Suprapubic skin (tissue), 4 donors: ENCODE data around the gene GNGT1. TPM values are rescaled to one million over a fixed set of nuclear protein-coding genes. Genes with fewer than 3 reads are reported as not detected.

Experiments
- DNase-seq, 2 donors: peaks; one replicate each; pipeline ENCODE4 v3.0.0-alpha.2; 2019; ENCODE audit warnings: low spot score in 2 of 2
- H3K27ac ChIP-seq: fragments of 200-600 bp; sonication (generic); one replicate; pipeline ENCODE4 v1.5.1; 2019
- H3K27me3 ChIP-seq: fragments of 200-600 bp; sonication (generic); one replicate; pipeline ENCODE4 v1.5.1; 2019
- H3K36me3 ChIP-seq: fragments of 200-600 bp; sonication (generic); one replicate; pipeline ENCODE4 v1.5.1; 2019
- H3K4me1 ChIP-seq: fragments of 200-600 bp; sonication (generic); one replicate; pipeline ENCODE4 v1.5.1; 2019
- H3K4me3 ChIP-seq: fragments of 200-600 bp; sonication (generic); one replicate; pipeline ENCODE4 v1.5.1; 2019; ENCODE audit warnings: mild to moderate bottlenecking
- H3K9me3 ChIP-seq: fragments of 200-600 bp; sonication (generic); one replicate; pipeline ENCODE4 v1.5.1; 2019
- CTCF ChIP-seq, 2 donors: fragments of 200-600 bp in 1 of 2; fragments of 450-650 bp in 1 of 2; sonication (generic) in 1 of 2; IDR thresholded peaks; one replicate each; pipeline ENCODE4 v1.5.1; 2016 to 2019; ENCODE audit warnings: antibody characterized with exemption in 2 of 2, mild to moderate bottlenecking in 1 of 2, moderate library complexity in 1 of 2
- EP300 ChIP-seq: sonication (generic); formaldehyde crosslinking; IDR thresholded peaks from one replicate; pipeline ENCODE4 v1.6.1; 2017; ENCODE audit warnings: antibody characterized with exemption
- POLR2A ChIP-seq, 2 donors: fragments of 450-650 bp; IDR thresholded peaks; one replicate each; pipeline ENCODE4 v1.6.1; 2017; ENCODE audit warnings: antibody characterized with exemption in 2 of 2, mild to moderate bottlenecking in 2 of 2, moderate library complexity in 2 of 2
- POLR2AphosphoS5 ChIP-seq, 3 donors: sonication (generic); formaldehyde crosslinking; IDR thresholded peaks; one replicate each; pipeline ENCODE4 v1.6.1; 2017; ENCODE audit warnings: antibody characterized with exemption in 3 of 3
- WGBS: methylation state at CpG from one replicate; pipeline ENCODE4 v1.1.5; 2018; 5-methylcytosine and 5-hydroxymethylcytosine counted together
- total RNA-seq, 4 donors: library from RNA; depleted of rRNA; stranded (reverse); fragments of >200 nt; gene quantifications; one replicate each; pipeline ENCODE4 v1.1.0, GENCODE V29; 2016

The GNGT1 gene
- not detected for total RNA-seq

GRCh38 chr7:93906267-93906666 lies at the start of gene GNGT1:
GNGT1 (plus strand) TSS chr7:93906567; CDS start chr7:93906747, 180 bp downstream.
- 81% methylated on average over 3 of the region's 3 CpGs for WGBS
- no peak for DNase-seq
- H3K27me3 ChIP-seq = no peaks in the 10 kb centered on the region

GRCh38 chr7:93858857-93859256 lies 47.5 kb upstream of the GNGT1 start:
- 91% methylated on average over 2 of the region's 2 CpGs for WGBS
- no peaks in the 10 kb centered on the region for H3K27me3 ChIP-seq
- no peaks in the 10 kb centered on the region for H3K36me3 ChIP-seq
- no peak for TF ChIP-seq POLR2A (IDR thresholded peaks at IDR 0.05)
- no peak for TF ChIP-seq POLR2AphosphoS5 (IDR thresholded peaks at IDR 0.05)
- no peak for TF ChIP-seq CTCF (IDR thresholded peaks at IDR 0.05)
- no peak for DNase-seq
- H3K9me3 ChIP-seq = no peaks in the 10 kb centered on the region
- H3K27ac ChIP-seq = no peak overlapping the region
- H3K4me1 ChIP-seq = no peaks in the 10 kb centered on the region
- no peak overlapping the region for H3K4me3 ChIP-seq

More at GRCh38 chr7:93906267-93906666, at the start of gene GNGT1:
- Histone ChIP-seq H3K4me3 (no peak within 1 kb of the TSS), H3K36me3 (no peaks in the 10 kb centered on the region), H3K4me1 (peaks cover 11% of the 10 kb centered on the region), H3K9me3 (no peaks in the 10 kb centered on the region), H3K27ac (no peak within 1 kb of the TSS)
- no peak for TF ChIP-seq EP300
- TF ChIP-seq POLR2A (IDR thresholded peaks at IDR 0.05) = no peak
- TF ChIP-seq CTCF (IDR thresholded peaks at IDR 0.05) = no peak
- no peak for TF ChIP-seq POLR2AphosphoS5 (IDR thresholded peaks at IDR 0.05)

GRCh38 chr7:93860261-93860660 lies 46.1 kb upstream of the GNGT1 start:
- TF ChIP-seq CTCF (IDR thresholded peaks at IDR 0.05) (no peak), POLR2AphosphoS5 (IDR thresholded peaks at IDR 0.05) (no peak), EP300 (no peak), POLR2A (IDR thresholded peaks at IDR 0.05) (no peak)

GRCh38 chr7:93861325-93861949 lies 44.9 kb upstream of the GNGT1 start:
- DNase-seq = no peak
- Histone ChIP-seq H3K4me3 (no peak overlapping the region), H3K36me3 (no peaks in the 10 kb centered on the region), H3K4me1 (no peaks in the 10 kb centered on the region), H3K9me3 (no peaks in the 10 kb centered on the region), H3K27ac (no peak overlapping the region), H3K27me3 (no peaks in the 10 kb centered on the region)
- WGBS = 84% methylated on average over 4 of the region's 4 CpGs
- TF ChIP-seq CTCF (IDR thresholded peaks at IDR 0.05) (peak in 1 of 2 donors; percentile 10), EP300 (no peak), POLR2AphosphoS5 (IDR thresholded peaks at IDR 0.05) (no peak), POLR2A (IDR thresholded peaks at IDR 0.05) (no peak)

More at GRCh38 chr7:93860261-93860660, 46.1 kb upstream of the GNGT1 start:
- 48% methylated on average over 1 of the region's 1 CpG for WGBS
- H3K27ac ChIP-seq = no peak overlapping the region
- no peaks in the 10 kb centered on the region for H3K9me3 ChIP-seq
- H3K4me3 ChIP-seq = no peak overlapping the region
- no peaks in the 10 kb centered on the region for H3K36me3 ChIP-seq
- no peaks in the 10 kb centered on the region for H3K4me1 ChIP-seq
- no peaks in the 10 kb centered on the region for H3K27me3 ChIP-seq
- DNase-seq = no peak

GRCh38 chr7:93862651-93863050 lies 43.7 kb upstream of the GNGT1 start:
- no peaks in the 10 kb centered on the region for H3K36me3 ChIP-seq
- H3K27ac ChIP-seq = no peak overlapping the region
- DNase-seq = no peak
- TF ChIP-seq EP300 (no peak), POLR2A (IDR thresholded peaks at IDR 0.05) (no peak), POLR2AphosphoS5 (IDR thresholded peaks at IDR 0.05) (no peak), CTCF (IDR thresholded peaks at IDR 0.05) (no peak)
- WGBS = 97% methylated on average over 2 of the region's 2 CpGs
- no peak overlapping the region for H3K4me3 ChIP-seq
- no peaks in the 10 kb centered on the region for H3K9me3 ChIP-seq
- no peaks in the 10 kb centered on the region for H3K27me3 ChIP-seq
- H3K4me1 ChIP-seq = no peaks in the 10 kb centered on the region
